ENCODE results near the gene TMEM164.

Gene TMEM164

DNA sequence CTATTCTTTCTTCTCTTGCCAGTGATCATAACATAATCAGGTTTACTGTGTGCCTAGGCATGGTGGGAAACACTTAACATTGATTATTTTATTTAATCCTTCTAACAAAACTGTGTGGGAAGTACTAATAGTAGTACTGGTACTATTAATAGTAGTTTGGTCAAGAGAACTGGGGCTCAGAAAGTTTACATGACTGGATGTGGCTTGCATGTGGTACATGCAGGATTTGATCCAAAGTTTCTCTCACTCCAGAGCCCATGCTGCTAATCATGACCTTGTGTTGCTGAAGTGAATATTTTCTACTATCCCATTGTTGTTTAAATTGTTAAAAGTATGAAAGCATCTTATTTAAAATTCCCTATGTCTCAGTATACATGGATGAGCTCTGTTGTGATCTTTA lies 78.4 kb downstream of the TMEM164 start:
- DNase-seq (ENCODE audit: low read depth in 2 of 2): no peak

DNA sequence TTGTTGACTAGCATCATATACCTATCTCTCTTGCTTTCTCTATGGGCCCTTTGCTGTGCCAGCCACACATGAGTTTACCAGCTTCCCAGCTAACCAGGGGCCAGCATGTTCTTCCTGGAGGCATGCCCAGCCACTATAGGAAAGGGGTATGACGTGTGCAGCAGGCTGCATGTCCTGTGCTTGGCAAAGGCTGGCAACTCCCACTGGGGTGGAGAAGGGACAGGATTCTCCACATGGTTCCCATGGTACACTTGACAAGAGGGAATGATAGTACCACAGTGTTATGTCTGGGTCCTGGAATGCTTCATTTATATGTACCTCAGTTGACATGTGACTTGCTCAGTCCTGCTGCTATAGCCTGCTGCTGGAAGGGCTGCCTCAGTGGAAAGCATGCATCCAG lies 78.8 kb downstream of the TMEM164 start:
- no peak for DNase-seq (ENCODE audit: low read depth in 2 of 2)

DNA sequence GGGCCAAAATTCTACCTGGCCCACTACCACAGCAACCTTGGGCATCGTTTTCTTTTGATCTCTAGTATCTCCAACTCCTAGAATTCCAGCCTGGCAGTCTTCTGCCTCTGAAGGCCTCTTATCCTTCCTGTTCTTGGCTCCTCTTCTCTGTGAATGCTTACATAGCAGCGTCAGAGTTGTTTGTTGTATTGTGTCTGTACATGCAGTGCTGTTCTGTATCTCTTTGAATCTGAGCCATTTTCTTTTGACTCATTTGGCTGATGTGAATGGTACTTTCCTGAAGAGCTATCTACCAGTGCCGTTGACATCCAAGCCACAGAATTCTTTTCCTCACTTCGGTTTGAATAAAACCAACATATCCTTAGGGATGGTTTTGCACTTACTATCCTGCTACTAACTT lies 79.2 kb downstream of the TMEM164 start:
- DNase-seq (ENCODE audit: low read depth in 2 of 2): no peak

DNA sequence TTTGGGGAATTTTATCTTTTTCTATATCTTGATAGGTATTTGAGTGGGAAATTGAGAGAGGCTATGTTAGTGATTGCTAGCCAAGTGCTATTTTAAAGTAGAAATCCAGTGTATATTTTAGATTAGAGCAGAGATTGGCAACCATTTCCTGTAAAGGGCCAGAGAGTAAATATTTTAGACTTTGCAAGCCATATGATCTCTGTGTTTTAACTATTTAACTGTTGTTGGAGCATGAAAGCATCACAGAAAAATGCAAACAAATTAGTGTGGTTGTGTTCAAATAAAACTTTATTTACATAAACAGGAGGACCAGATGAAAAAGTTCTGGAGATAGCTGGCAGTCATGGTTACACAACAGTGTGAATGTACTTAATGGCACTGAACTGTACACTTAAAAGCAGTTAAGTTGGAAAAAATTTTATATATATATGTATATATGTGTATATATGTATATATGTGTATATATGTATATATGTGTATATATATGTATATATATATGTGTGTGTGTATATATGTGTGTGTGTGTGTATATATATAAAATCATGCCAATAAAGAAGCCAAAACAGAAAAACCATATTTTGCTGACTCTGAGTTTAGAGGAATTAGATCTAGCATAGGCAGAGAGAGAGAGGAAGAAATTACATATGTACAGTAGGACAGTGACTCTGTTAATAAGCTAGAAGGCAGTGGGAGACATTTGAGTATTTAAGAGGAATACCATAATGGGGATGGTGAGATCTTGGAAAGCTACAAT lies 83.4 kb downstream of the TMEM164 start:
- DNase-seq (ENCODE audit: low read depth in 2 of 2): no peak

DNA sequence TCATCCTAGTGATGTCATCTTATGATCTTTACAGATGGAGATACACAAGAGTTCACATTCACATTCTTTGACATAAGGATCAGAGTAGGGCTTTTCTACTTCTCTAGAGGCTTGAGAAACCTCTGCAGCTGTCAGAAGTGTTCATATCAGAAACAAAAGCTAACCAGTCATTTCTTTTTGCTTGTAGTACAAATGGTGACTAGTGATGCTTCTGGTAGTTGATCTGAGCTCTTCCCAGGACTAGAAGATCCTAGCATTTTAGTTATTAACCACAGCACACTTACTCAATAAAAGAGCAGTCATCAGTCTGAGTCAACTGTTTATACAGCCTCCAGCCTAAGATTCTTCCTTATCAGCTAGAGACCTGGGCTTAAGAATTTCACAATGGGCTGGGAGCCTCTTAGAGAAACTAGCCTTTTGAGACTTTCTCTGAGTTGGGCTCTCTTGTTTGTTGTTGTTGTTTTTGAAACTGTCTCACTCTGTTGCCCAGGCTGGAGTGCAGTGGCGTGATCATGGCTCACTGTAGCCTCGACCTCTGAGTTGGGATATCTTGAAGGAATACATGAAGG lies 84.1 kb downstream of the TMEM164 start:
- no peak for DNase-seq (ENCODE audit: low read depth in 2 of 2)

DNA sequence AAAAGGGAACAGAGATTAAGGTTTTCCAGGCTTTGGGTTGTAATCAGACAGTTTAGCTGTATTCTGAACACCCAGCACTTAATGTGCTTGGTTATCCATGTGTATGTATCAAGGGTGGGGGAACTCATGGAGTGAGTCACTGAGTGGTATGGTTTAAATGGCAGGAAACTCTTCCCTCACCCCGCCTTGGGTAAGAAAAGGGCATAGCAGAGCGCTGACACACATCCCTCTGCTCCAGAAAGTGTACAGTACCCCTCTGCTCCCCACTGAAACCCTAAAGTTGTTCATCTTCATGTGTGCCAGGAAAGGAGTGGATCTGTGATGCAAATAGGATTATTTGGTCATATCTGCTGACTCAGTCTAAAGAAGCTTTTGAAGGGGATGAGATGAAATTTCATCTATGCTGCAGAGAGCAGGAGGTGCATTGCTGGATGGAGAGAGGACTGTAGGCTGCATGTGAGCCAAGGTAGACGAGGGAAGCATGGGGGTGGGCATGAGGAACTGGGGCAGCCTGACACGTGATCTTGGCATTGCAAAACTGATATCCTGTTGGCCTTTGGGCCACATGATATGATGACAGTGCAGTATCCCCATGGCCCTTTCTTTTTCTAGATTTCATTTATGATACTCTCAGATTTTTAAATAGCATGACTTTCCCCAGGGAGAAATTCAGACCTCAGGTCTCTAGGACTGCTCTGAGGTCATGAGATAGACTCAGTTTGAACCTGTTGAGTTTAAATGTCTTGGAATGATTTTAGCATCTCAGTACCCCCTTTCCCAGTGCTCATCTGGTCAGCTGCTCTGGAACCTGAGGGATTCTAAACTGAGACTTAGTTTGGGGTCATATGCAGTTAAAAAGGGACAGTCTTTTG lies 84.8 kb downstream of the TMEM164 start:
- DNase-seq (ENCODE audit: low read depth in 2 of 2): no peak

DNA sequence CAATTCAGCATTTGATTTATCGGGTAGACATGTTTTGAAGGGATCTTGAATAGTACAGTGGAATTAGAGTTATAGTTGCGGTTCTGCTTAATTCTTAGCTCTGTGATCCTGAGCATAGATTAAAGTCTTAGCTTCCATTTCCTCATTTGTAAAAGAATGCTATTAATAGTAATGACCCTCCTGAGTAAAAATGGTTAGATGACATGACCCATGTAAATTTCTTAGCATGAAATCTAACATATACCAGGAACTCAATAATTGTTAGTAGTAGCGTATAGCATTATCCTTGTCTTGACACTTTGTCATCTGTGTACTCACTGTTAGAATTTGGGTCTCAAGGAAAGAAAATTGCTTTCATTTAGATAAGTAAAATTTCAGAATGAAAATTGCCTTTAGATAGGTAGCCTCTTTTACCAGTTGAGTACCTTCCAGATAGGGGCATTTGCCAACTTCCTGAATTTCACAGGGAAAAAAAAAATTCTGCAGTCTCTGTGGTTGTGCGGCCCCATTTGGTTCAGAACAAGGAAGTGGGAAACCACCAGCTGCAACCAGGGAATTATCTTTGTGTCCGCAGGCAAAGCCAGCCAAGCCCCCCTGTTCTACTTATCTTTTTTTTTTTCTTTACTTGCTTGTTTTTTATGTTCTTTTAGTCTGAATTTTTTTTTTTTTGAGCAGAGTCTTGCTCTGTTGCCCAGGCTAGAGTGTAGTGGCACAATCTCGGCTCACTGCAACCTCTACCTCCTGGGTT lies 86.9 kb downstream of the TMEM164 start:
- DNase-seq (ENCODE audit: low read depth in 2 of 2): no peak

DNA sequence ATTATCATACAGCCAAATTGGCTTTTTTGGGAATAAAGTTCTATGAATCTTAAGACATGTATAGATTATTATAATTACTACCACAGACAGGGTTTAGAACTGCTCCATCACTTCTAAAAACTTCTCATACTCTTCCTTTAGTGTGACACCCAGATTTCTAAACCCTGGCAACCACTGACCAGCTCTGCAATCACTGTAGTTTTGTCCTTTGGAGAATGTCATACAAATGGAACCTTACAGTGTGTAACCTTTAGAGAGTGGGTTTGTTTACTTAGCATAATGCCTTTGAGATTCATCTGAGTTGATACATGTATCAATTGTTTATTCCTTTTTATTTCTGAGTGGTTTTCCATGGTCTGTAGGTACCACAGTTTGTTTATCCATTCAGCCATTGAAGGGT lies 95.0 kb downstream of the TMEM164 start:
- no peak for DNase-seq (ENCODE audit: low read depth in 2 of 2)

DNA sequence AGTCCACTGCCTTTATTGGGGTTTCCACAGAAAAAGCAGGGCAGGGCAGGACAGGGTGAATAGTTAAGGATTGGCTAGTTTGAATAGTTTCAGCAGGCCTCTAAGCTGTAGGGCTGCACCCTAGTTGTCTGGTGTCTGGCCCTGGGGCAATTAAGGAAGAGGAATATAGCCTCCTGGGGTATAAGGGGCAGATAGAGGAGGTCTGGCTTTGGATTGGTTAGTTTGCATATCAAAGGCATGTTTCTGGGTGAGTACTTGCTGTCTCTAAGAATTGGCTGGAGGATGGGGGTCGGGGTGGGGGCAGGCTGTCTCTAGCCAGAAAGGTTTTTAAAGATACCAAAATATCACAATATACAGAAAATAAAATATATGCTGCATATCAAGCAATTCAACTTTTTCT lies 100.4 kb downstream of the TMEM164 start:
- no peak for DNase-seq (ENCODE audit: low read depth in 2 of 2)

DNA sequence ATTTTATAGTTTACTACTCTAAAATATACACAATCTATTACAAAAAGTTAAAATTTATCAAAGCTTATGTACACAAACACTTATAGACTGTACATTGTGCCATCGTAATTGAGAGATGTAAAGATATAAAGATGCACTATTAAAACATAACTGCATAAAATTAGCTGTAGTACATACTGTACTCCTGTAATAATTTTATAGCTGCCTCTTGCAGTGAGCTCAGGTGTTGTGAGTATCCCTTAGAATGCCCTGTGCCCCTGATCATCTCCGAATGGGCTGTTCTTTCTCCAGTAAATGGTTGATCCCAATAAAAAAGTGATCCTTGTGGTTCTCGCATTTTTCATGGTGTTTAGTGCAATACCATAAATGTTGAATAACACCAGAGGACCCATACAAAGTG lies 101.2 kb downstream of the TMEM164 start:
- DNase-seq (ENCODE audit: low read depth in 2 of 2): no peak

DNA sequence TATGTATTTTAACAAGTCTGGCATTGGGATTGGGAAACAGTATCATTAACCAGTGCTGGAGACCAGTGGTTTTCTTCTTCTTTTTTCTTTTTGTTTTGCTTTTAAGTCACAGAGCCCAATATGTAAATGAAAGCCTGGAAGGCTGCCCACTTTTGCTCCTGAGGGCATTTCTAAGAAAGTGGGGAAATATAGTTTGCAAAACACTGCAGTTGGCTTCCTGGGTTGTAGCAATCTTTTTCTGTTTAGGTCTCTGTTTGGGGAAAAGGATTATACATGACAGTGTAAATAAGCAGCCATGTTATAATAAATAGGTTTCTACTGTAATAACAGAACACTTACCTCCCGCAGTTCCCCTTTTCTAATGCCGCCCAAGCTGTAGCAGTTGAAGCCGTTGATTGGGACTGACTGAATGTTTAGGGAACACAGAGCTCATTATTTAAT lies 105.5 kb downstream of the TMEM164 start:
- no peak for DNase-seq (ENCODE audit: low read depth in 2 of 2)

DNA sequence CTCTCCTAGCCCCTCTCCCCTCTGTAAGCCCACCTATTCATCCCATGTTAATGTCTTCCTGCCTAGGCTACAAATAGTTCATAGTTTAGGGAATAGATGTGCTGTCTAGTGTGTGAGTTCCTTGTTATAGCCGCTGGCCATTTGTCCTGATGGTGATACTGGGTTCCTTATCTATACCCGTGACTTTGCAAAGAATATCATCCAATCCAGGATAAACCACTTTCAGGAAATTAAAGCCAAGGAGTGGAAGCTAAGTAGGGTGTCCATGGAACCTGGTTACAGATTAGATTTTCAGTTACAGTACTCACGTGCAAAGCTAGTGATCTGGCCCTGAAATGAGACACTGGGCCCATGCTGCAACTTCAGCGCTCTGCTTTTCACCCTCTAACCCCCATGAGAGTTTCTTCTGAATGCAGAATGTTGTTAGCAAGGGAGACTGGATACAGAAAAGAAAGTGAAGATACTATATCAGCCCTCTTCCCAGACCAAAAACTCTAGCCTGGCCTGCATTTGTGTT lies 111.4 kb downstream of the TMEM164 start:
- no peak for DNase-seq (ENCODE audit: low read depth in 2 of 2)

DNA sequence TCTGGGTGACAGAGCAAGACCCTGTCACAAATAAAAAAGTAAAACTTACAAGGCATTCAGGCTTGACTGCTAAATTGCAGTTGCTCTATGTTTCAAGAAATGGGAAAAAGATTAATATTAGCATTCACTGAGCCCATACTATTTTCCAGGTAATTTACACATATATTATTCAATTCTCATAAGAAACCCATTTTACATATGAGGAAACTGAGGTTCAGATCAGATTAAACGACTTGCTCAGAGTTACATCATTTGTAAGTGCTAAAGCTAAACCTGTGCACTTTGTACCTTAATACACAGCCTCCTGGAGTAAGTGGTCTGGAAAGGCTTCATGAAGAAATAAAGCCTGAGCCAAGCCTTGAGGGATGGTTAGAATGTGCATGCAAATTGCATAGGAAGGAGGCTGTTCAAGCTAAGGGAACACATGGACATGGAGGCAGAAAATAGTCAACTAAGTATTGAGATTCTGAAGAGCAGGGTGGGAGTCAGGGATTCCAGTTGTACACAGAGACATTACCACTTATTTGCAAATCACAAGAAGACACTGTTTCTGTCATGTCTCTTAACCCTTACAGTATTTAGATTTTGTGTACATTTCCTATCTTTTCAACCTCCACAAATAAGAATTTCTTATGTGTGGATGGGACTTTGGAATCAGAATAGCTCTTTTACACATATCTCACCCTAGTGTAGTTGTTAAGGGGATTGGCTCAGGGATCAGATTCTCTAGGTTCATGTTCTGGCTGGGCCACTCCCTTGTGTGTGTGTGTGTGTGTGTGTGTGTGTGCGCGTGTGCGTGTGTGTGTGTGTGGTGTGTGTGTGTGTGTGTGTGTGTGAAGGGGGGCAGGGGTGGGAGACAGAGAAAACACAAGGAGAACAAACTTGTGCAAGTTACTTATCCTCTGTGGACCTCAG lies 113.4 kb downstream of the TMEM164 start:
- DNase-seq (ENCODE audit: low read depth in 2 of 2): no peak

DNA sequence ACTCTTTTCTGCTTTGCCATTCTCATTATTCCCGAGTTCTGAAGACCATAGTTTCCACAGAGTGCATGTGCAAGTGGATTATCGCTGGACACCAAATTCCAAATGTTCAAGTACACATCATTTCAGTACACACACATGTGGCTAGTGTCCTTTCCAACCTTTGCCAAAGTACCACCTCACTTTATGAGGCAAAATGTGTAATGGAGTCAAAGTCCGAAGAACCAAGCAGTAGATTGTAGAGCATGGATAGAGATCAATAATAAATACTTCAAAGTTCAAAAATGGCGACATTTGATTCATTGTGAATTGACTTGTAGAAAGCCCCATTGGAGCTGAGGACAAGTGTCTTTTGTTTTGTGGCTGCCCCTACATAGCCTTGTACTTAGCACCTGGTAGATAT lies 115.6 kb downstream of the TMEM164 start:
- DNase-seq (ENCODE audit: low read depth in 2 of 2): no peak

DNA sequence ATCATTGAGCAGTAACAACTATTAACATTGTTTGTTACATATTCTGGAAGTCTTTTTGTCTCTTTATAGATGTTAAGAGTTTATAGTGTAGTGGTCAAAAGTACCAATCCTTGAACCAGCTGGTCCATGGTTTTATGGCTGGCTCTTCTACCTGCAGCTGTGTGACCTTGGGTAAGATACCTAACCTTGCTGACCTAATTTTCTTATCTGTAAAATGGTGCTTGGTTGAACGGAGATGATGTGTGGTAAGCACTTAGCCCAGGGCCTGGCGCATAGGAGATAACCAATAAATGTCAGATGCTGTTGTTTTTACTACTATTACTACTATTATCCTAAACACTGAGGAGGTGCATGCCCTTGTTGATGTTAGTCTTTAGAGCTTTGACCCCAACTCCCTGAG lies 116.6 kb downstream of the TMEM164 start:
- DNase-seq (ENCODE audit: low read depth in 2 of 2): no peak

DNA sequence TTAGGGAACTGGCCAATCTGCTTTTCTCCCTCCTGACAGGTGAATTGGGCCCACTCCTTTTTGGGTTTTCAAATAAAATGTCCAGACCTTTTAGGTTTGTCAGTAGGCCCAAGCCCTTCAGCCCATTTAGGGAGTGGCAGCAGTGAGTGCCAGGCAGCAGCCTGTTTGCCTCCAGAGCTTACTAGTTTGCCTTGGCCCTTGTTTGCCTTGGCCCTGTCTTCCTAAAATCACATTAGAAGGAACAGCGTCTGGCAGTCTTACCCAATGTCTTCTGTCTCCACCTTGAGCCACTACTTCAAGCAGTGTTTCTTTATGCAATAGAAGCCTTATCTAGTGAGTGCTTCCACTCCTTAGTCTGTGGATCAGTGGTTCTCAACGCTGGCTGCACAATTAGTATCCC lies 117.1 kb downstream of the TMEM164 start:
- DNase-seq (ENCODE audit: low read depth in 2 of 2): no peak

DNA sequence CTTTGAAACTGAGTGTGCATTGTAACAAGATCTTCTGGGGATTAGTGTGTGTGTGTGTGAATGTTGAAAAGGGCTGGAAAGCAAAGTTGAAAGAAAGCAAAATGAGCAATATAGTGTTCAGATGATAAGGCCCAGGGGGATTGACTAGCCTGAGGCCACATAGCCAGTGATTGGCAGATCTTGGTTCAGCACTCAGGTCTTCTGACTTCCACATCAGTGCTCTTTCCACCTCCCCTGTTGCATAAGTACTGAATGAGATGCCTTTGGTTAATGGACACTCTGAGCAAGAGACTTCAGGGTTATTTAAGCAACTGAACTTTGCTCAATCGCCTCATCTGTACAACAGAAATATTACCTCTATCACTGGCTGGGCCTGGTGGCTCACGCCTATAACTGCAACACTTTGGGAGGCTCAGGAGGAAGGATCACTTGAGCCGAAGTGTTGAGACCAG lies 120.4 kb downstream of the TMEM164 start:
- DNase-seq (ENCODE audit: low read depth in 2 of 2): no peak

DNA sequence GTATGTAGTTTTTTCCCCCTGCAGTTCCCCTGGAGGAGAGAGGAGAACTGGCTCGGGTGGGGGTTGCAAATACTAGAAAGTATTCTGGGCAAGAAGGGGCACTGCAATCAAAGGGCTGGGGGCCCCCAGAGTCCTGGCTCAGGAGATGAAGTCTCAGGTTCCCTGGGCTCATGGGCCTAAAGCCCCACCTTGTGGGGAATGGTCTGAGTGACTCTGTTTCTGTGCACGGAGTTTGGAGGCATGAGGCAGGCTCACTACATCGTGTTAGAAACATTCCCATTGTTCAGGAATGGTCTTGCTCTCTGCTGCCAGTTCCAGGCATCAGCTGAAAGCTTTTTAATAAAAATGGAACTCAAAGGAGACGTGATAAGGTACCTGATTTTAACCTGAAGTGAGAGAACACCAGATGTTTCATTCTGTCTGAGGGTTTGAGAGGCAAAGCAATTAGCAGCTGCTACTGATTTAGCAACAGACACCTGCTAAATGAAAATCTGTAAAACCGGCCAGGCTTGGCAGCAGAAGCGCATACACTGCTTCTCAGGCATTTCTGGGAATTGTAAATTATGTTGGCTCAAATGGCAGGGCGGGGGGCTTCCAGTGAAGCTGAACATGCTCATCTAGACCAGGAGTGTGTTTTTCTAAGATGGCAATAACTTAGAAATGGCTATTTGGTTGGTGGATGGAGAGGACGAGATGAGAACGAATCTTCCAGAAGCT lies 122.7 kb downstream of the TMEM164 start:
- no peak for DNase-seq (ENCODE audit: low read depth in 2 of 2)

DNA sequence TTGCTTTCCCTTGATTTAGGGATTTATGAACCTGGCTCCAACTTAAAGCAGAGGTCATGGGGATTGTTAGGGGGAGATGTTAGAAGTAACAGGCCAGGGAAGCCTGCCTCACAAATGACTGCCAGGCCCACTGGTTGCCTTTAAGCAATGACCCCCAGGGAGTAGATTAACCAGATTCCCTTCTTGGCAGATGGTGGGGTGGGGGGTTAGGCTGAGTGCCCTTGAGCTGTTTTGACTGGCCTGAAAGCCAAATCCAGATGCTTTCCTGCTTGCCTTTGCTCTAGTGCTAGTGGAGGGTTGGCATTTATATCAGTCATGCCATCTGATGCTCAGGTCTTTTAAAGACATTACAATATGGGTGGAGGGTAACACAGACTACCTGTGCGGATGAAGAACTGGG lies 128.1 kb downstream of the TMEM164 start:
- DNase-seq (ENCODE audit: low read depth in 2 of 2): no peak

Measured in stimulated activated CD8-positive, alpha-beta memory T cell treated with anti-CD3 and anti-CD28 coated beads, Interleukin-7, amount 100 ng/mL, for 4 hours (primary cell).